NCI-H1694 (cell line): ENCODE measurements around the gene GTF2IRD1.
"Not testable (repeated sequence)": the region's sequence is repeated elsewhere in the genome, so short reads cannot be mapped to it uniquely, and the experiment has no call there.

Experiments used
- DNase-seq: peaks from one replicate; lab custom pipeline; 2025; lab: John Stamatoyannopoulos, UW

GTF2IRD1 gene

GRCh38 chr7:74493295-74493694 lies 39.6 kb downstream of the GTF2IRD1 start:
- DNase-seq, result no peak

GRCh38 chr7:74494076-74494548 lies 40.4 kb downstream of the GTF2IRD1 start:
- DNase-seq, result no peak

GRCh38 chr7:74495112-74496086 lies 41.7 kb downstream of the GTF2IRD1 start:
- DNase-seq, result no peak

GRCh38 chr7:74496272-74496671 lies 42.6 kb downstream of the GTF2IRD1 start:
- no peak for DNase-seq

GRCh38 chr7:74496773-74497172 lies 43.1 kb downstream of the GTF2IRD1 start:
- DNase-seq, result not testable (repeated sequence)

GRCh38 chr7:74498354-74498753 lies 44.6 kb downstream of the GTF2IRD1 start:
- DNase-seq, result no peak

- DNase-seq, result no peak
These were observed 45.5 kb downstream of the GTF2IRD1 start for GRCh38 chr7:74498996-74499834.

GRCh38 chr7:74499835-74500388 lies 46.2 kb downstream of the GTF2IRD1 start:
- DNase-seq, result no peak

GRCh38 chr7:74501298-74501697 lies 47.6 kb downstream of the GTF2IRD1 start:
- DNase-seq, result no peak

GRCh38 chr7:74502216-74502891 lies 48.6 kb downstream of the GTF2IRD1 start:
- no peak for DNase-seq

- no peak for DNase-seq
These were observed 49.4 kb downstream of the GTF2IRD1 start for GRCh38 chr7:74503061-74503460.

- no peak for DNase-seq
These were observed 50.2 kb downstream of the GTF2IRD1 start for GRCh38 chr7:74503943-74504342.

GRCh38 chr7:74505471-74506324 lies 52.0 kb downstream of the GTF2IRD1 start:
- no peak for DNase-seq

GRCh38 chr7:74506325-74506724 lies 52.6 kb downstream of the GTF2IRD1 start:
- DNase-seq, result no peak

GRCh38 chr7:74507538-74508319 lies 54.0 kb downstream of the GTF2IRD1 start:
- DNase-seq, result no peak

- DNase-seq, result not testable (repeated sequence)
These were observed 55.7 kb downstream of the GTF2IRD1 start for GRCh38 chr7:74509453-74509852.

- no peak for DNase-seq
These were observed 57.6 kb downstream of the GTF2IRD1 start for GRCh38 chr7:74511345-74511744.

- DNase-seq, result no peak
These were observed 59.1 kb downstream of the GTF2IRD1 start for GRCh38 chr7:74512762-74513161.

GRCh38 chr7:74514131-74514591 lies 60.5 kb downstream of the GTF2IRD1 start:
- DNase-seq, result no peak

- no peak for DNase-seq
These were observed 61.6 kb downstream of the GTF2IRD1 start for GRCh38 chr7:74515276-74515675.
